Activated CD8-positive, alpha-beta memory T cell treated with anti-CD3 and anti-CD28 coated beads, Interleukin-2, amount 50 U/mL, for 4 hours (primary cell): Measurements from ENCODE around the gene ADCY1.

Source experiments
- DNase-seq: peaks from one replicate; pipeline ENCODE4 v3.0.0-alpha.2; 2020

The ADCY1 gene

GRCh38 chr7:45578467-45578866, 4.3 kb downstream of the ADCY1 start:
- no peak for DNase-seq

- no peak for DNase-seq
Observed at GRCh38 chr7:45579391-45579801, 5.2 kb downstream of the ADCY1 start.

- no peak for DNase-seq
Observed at GRCh38 chr7:45580053-45580872, 6.1 kb downstream of the ADCY1 start.

DNA sequence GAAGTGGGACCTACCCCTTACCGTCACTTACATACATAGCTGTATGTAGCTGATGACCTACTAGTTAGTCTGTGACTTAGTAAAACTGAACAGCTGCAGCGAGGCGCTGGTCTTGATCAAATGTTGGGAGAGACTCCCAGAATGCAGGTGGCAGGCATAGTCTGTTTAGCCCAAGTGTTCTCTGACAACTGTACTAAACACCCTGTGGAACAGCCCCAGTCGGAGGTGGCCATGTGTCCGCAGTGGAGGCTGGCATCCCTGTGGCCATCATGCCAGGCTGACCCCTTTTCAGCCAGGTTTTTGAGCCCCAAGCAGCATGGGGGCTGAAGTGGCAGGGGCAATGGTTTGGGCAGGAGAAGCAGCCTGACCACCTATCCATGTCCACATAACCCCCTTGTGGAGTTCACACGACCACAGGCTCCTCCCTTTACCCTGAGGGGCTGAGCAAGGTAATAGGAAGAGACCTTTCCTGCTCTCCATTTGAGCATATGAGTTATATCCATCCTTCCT, 7.2 kb downstream of the ADCY1 start:
- DNase-seq = no peak

DNA sequence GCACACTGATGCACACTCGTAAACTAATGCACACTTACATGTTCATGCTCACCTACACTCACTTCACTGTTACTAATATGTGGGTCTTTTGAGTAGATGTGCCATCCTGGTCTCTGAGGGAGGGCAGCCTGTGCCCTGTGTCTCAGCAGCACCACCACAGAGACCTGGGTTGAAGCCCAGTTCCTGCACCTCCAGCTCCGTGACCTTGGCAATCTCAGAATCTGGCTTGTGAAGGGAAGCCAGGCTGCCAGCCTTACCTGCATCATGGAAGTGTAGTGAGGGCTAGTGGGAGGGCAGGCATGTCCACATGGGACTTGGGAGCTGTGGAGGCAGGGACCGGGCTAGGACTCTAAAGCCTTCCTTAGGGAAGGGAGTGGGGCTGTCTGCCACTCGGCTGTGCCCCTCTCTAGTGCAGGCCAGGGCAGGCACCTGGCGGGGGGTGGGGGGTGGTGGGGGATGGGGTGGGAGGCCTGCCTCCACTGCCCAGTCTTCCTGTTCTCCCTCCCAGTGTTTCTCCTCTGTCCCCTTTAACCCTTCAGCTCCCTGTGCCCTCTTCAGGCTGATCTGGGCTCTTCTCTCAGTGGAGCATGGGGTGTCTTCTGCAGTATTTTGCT, 8.1 kb downstream of the ADCY1 start:
- no peak for DNase-seq

DNA sequence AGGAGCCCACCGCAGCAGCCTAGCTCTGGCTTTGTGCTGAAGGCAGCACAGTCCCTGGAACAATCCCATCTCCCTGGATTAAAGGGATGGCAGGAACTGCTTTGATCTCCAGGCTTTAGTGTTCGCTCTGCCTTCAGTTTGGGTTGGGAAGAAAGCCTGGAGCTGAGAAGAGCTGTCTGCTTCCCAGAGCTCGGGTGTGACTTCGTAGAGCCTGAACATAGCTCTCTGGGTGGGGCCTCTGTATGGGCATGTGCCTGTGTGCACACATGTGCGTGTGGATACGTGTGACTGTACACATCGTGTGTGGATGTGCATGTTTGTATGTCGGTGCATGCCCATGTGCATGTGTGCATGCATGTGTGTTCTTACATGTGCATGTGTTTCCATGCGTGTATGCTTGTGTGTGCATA, 8.7 kb downstream of the ADCY1 start:
- DNase-seq = no peak

GRCh38 chr7:45583296-45583695, 9.1 kb downstream of the ADCY1 start:
- DNase-seq = no peak

DNA sequence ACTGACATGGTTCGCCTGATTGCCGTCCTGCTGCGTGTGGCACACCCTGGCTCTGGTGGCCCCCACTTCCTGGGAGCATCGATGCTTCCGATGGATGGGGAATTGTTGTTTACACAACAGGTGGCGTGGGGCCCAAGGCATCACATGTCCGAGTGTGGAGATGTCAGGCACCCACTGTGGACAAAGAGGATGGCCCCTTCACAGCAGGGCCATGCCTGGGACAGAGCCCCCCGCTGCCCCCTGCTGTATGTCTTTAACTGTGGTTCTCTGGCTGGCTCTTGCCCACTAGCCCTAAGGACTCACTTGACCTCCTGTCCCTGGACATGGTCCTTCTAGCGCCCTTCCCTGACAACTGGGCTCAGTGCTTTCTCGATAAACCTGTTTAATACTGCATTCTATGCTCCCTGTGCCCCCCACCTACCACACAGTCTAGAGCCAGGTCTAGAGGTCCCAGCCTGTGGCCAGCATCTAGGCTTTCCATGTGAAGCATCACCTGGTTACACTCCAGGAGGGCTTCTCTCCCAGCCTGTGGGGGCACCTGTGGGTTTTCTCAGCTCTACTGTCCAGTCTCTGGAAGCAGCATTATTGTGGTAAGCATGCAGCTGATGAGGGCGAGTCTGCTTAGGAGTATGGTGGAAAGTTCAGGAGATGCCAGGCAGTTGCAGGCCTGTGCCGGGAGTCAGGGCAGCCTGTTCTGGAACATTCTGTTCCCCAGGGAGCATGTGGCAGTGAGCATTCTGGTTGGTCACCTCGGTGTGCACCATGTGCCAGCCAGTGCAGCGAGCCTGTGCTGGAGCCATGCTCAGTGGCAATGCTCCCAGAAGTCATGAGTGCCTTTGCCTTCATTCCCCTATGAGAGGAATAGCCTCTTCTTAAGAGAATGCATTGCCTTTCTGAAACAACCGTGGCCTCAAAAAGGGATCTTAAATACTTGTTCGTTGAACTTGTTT, 10.4 kb downstream of the ADCY1 start:
- no peak for DNase-seq

- no peak for DNase-seq
Observed at GRCh38 chr7:45585628-45586027, 11.5 kb downstream of the ADCY1 start.

- DNase-seq = no peak
Observed at GRCh38 chr7:45586542-45587520, 12.7 kb downstream of the ADCY1 start.

- DNase-seq = no peak
Observed at GRCh38 chr7:45588466-45588865, 14.3 kb downstream of the ADCY1 start.

GRCh38 chr7:45589061-45589460, 14.9 kb downstream of the ADCY1 start:
- DNase-seq = no peak

GRCh38 chr7:45589915-45590678, 15.9 kb downstream of the ADCY1 start:
- no peak for DNase-seq

DNA sequence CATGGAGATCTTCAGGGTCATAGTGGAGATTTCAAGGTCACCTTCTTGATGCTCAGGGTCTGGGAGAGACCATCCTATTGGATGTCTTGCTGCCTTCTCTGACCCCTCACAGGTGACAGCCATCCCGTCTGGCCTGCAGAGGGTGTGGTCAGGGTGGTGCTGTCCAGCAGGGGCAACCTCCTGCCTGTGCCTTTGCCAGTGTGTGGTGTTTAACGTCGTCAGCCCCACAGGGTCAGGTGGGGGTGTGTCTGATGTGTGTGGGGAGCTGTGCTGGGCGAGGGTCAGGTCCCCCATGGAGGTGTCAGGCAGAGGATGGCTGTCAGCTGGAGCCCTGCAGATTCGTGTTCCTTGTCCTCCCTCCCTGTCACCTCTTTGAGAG, 16.5 kb downstream of the ADCY1 start:
- DNase-seq = no peak

DNA sequence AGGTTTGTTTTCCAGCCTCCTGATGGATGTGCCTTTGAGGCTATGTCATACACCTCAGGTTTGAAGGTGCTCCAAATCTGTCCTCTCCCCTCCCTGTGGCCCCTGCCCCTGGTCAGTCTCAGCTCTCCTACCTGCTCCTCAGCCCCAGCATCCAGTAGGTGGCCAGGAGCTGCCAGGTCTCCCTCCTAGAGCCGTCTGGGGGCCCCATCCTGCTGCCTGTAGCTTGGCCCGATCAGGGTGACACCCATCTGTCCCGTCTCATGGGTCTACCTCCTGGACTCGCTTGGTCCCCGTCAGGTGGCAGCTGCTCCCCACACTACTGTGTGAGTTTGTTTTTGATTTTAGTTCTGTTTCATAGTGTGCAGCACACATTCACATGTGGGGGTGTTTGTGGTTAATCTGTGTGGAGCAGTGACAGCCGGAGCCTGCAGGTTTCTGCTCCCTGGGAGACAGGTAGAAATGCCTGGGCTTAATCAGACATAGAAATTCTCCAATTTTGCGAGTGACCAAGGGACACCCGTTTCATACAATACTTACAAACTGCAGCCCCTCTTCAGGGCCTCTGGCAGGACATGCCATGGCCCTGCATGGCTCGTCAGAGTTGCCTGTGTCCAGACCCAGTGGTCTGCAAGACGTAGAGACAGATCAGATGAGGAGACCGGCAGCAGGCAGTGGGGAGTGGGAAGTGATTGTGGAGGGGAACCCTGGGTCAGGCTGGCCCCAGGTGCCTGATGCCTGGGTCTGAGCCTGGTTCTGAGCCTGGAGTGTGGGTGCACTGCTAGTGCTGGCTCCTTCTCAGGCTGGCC, 17.1 kb downstream of the ADCY1 start:
- no peak for DNase-seq

GRCh38 chr7:45592230-45592991, 18.2 kb downstream of the ADCY1 start:
- no peak for DNase-seq

DNA sequence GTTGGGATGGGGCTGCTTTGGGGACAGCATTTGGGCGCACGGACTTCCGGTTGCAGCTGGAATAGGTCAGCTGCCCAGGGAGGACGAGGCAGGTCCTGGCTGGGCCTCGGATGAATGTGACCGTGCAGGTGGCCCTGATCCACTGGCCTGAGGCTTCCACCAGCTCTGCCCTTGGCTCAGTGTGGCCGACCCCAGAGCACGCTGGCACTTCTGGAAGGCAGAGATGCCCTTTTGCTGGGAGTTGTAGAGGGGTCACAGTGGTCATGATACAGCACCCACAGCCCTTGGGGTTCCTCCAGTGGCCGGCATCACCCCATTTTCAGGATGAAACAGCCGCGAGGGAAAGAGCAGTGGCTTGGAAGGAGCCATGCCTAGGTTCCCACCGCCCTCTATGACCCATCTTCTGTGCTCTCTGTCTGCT, 19.0 kb downstream of the ADCY1 start:
- no peak for DNase-seq

- no peak for DNase-seq
Observed at GRCh38 chr7:45593877-45594276, 19.7 kb downstream of the ADCY1 start.

DNA sequence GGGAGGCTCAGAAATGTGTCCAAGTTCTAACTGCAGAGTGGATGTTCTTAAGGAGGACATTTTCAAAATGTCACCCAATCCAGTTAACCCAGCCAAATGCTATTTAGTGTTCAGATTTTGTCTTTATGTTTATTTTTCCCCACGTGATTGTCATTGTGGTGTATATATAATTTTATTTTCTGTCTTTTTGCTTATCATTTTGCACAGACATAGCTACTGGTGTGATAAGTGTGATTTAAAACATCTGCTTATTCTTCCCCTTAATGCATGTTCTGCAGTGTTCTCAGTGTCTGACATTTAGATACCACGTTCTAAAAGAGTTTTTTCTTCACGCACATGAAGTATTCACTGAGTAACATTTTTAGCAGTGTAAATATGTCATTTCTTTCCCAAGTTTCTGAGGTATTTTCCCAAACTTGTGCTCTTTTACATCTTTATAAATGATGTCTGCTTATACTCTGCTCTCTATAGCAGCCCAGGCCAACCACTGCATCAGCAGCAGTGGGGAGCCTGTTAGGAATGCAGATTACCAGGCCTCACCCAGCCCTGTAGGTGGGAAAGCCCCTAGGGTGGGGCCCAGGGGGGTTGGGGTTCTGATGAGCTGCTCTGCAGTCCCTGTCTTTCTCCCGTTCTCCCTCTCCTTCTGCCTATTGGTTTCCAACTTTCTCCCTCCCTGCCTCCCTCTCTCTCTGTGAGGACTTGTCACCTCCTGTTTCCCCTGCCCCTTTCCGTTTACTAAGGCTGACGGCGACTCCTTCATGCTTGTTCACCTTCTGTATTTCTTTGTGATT, 20.8 kb downstream of the ADCY1 start:
- DNase-seq = no peak
